Stromal cell of bone marrow (primary cell): ENCODE data around the gene RPS6KC1.

Experiments used
- DNase-seq: peaks from one replicate; pipeline ENCODE4 v3.0.0-alpha.2; 2012; ENCODE audit warnings: low read depth

The RPS6KC1 gene

DNA sequence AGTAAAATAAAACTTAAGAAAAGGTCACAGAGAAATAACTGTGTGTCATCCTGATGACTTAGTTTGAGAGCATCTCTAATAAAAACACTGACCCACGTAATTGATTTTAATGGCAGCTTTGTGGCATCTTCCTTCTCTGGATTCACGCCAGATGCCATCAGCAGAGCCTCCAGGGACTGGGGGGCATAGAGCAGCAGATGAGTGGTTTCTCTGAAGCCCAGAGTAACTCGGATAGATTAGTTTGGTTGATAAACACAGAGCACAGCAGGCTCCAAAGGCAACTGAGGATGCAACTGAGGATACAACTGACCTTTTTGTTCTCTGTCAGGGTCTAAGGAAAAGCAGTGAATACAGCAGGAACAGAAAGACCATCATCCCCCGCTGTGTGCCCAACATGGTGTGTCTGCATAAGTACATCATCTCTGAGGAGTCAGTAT, 180.8 kb downstream of the RPS6KC1 start:
- peak; percentile 10 for DNase-seq

DNA sequence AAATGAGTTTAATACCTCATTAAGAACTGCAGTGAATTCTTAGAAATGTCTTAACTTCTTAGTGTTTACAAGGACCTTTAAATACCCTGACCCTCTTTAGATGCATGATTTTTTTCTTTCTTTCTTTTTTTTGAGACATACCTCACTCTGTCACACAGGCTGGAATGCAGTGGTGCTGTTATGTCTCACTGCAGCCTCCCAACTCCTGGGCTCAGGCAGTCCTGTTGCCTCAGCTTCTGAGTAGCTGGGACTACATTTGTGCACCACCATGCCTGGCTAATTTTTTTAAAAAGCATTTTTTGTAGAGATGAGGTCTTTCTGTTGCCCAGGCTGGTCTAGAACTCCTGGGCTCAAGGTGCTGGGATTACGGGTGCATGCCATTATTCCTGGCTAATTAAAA, 191.8 kb downstream of the RPS6KC1 start:
- DNase-seq, result no peak

- DNase-seq, result peak; percentile 10
These were observed 193.6 kb downstream of the RPS6KC1 start for GRCh38 chr1:213244664-213245091.

GRCh38 chr1:213245260-213245910, 194.3 kb downstream of the RPS6KC1 start:
- DNase-seq, result no peak

GRCh38 chr1:213247038-213247437, 196.0 kb downstream of the RPS6KC1 start:
- no peak for DNase-seq

- DNase-seq, result no peak
These were observed 198.4 kb downstream of the RPS6KC1 start for GRCh38 chr1:213249395-213249794.

- no peak for DNase-seq
These were observed 199.0 kb downstream of the RPS6KC1 start for GRCh38 chr1:213250041-213250440.

DNA sequence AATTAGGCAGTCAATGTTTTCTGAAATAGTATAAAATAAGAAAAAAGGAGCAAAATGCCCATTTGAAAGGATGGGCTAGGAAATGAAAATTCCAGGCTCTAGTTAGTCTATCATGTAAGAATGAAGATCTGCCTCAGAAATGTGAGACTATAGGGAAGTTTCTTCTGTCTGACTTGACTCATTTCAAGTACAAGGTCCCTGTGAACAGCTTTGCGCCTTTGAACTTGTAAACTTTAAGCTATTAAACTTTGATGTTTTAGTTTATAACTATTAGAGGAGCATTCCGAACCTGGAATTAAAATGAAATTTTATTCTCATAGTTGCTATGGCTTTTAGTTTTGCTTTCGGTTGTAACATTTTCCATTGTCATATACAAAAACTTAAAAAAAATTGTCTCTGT, 199.4 kb downstream of the RPS6KC1 start:
- DNase-seq, result no peak

DNA sequence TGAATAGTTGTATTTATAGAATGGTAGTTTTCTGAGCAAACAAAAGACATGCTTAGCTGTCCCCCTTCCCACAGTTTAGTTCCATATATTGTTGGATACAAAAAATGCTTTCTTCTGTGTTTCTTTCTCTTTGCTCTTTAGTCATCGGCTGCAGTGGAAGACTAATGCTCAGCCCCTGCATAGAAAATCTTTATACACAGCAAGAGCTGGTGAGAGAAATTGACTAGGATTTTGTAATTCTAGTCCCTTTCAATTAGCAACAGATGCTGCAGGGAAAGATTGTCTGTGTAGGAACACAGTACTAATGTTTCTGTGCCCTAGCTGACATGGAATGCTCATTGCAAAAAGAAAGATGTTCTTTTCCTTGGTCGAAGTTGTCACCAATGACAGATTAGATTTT, 200.9 kb downstream of the RPS6KC1 start:
- DNase-seq, result no peak

DNA sequence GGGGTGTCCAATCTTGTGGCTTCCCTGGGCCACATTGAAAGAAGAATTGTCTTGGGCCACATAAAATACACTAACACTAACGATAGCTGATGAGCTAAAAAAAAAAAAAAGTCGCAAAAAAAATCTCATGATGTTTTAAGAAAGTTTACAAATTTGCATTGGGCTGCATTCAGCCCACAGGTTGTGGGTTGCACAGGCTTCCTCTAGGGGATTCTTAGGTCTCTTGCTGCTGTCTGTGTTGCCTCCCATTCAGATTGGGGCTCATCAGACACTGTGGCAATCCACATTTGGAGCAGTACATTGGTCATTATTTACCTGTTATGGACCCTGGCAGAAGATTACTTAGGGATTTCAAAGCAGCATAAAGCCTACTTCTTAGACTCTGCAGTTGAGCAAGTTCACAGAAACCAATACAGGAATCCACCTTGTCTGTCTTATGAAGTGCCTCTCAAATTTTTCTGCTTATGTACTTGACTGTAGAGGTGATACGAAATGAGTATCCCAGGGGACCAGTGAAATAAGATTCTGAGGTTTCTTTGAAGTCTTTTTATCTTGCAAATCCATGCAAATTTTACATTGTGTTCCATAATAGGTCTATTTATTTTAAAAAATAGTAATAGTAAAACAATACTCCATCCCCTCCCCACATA, 205.5 kb downstream of the RPS6KC1 start:
- no peak for DNase-seq

DNA sequence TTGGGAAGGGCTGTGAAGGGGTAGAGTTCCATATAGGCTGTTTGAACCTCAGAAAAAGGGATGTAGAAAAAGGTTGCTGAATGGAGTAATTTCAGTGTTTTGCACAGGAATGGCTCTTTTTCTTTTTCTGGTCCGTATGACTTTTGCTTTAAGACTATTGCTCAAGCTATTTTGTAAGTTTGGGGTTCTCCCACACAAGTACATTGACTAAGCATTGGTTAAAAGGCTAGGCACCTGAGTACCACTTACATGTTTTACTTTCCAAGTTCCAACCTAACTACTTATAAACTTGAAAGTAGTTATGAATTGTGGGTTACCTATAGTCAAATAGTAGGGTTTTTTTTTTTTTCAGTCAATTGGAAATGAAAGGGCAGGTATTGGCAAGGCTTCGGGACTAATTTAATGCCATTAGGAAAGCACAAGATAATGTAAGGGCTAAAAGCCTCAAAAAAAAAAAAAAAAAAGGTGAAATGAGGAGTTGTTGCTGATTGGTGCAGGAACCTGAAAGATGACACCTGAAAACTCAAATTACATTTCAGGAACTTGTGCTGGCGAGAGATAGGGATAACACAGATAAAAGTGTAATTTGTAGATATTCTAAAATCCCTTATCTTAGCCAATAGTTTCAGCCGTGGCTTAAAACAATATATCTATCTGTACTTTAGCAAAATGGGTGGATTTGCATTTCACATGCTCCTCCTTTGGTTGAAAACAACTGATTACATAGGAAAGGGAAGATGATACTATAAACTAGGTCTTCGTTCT, 209.5 kb downstream of the RPS6KC1 start:
- DNase-seq, result no peak

DNA sequence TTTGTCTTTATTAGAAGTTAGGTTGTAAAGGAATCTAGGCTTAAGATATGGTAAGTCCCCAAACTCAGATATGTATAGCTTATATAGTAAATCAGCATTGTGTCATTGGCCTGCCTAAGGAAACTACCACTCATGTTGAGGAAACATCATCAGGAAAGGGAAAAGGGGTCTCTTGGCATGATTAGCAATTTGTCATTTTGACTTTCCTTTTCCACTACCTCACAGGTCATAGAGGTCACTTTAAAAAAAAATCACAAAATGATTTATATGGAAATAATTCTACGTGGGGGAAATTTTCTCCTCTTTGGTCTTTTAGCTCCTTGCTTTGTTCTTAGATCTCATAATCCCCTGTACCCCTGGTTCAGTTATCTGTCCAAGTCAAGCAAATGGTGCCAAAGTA, 213.5 kb downstream of the RPS6KC1 start:
- no peak for DNase-seq

DNA sequence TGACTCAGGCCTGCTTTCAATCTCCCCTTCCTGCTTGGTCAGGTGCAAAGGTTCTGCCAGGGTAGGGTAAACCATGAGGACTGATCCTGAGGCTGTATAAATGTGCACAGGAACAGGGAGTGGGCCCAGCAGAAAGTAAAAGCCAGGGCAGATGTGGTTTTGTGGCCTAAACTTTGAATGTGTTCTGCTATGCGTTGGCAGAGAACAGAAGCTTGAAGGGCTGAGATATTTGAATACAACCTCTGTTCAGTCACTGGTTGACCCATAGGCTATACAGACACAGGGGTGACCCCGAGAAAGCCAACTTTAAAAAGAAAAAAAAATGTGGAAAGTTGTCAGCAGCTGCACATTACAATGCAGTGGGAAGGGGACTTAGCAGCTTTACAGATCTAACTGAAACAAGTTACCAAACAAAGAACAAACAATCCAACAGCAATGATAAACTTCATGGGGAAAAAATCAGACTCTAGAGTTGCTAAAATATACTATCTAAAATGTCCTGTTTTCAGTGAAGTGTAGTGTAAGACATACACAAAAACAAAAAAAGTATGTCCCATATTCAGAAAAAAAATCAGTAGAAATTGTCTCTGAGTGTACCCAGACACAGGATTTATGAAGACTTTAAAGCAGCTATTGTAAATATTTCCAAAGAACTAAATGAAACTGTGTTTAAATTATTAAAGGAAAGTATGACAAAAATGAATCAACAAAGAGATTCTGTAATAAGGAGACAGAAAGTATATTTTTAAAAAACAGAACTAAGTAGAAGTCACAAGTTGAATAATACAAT, 216.1 kb downstream of the RPS6KC1 start:
- DNase-seq, result no peak

GRCh38 chr1:213268221-213268620, 217.2 kb downstream of the RPS6KC1 start:
- no peak for DNase-seq

DNA sequence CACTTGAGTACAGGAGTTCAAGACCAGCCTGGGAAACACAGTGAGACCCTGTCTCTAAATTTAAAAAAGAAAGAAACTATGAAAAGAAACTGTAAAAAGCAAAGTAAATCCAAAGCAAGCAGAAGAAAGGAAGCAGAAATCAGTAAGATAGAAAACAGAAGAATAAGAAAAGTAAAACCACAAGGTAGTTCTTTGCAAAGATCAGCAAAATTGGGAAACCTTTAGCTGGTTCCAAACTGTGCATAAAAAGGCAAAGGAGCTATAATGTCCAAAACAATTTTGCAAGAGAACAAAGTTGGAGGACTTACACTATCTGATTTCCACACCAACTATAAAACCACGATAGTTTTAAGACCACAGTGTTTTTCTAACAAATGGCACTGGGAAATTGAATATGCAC, 218.8 kb downstream of the RPS6KC1 start:
- no peak for DNase-seq

DNA sequence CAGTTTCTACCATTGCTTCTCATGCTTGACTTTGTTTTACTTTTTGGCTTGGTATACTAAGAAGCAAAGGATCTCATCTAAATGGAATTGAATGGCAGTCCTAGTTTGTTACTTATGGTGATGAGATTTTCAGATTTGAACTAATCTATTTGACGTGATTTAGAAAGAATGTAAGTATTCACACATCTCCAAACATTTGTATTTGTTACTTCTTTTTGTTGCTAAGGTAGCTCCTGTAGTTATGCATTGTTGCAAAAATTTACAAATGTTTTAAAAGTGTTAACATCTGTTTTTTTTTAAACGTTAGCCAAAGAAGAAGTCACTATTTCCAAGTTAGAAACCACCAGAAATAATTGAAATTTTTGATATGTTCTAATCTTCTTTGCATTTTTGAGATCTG, 222.5 kb downstream of the RPS6KC1 start:
- DNase-seq, result no peak

DNA sequence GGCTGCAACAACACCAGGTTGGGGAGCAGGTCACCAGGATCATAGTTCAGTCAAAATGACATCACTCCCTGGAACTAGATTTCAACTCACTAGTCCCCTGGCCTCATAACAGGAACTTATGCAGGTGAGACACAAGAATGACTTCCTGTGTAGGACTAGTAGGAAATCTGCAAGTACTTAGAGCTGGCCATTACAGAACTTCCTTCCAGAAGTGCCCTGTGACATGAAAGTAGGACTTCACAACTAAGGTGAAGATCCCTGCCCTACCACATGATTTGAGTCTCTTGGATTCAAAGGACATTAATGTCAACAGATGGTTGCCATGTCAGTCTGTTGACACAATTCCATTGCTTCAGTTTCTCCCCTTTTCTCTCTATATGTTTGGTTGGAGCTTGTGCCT, 223.1 kb downstream of the RPS6KC1 start:
- DNase-seq, result no peak

- no peak for DNase-seq
These were observed 224.3 kb downstream of the RPS6KC1 start for GRCh38 chr1:213275293-213275692.

GRCh38 chr1:213276236-213276635, 225.2 kb downstream of the RPS6KC1 start:
- no peak for DNase-seq

GRCh38 chr1:213277036-213277435, 226.0 kb downstream of the RPS6KC1 start:
- no peak for DNase-seq

DNA sequence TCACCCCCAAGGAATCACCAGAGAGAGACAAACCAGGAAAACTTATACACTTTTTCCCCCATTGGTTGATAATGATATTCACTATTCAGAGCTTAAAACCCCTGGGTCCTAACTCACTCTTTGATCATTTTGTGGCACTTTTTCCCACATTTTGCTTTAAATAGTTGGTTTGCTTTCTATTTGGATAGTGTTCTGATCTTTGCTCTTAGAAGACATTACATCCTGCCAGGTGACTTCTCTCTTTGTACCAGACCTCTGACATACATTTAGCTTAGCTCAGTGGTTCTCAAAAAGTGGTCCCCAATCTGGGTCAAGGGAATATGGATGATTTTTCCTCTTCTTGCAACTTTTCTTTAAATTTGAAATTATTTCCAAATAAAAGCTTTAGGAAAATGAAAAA, 228.4 kb downstream of the RPS6KC1 start:
- DNase-seq, result no peak

GRCh38 chr1:213281640-213282301, 230.7 kb downstream of the RPS6KC1 start:
- DNase-seq, result no peak
